ENCODE data around the gene HERC4.

- no peak for TF ChIP-seq CTCF (IDR thresholded peaks at IDR 0.05; ENCODE audit: insufficient read depth, low read depth, low read length)
- no peak for TF ChIP-seq EZH2 (IDR thresholded peaks at IDR 0.05; ENCODE audit: insufficient read depth, low read length)
These were observed 5.9 kb upstream of the HERC4 start for GRCh38 chr10:68080853-68081431.

Data from astrocyte (in vitro differentiated cells and primary cell).